Left cardiac atrium (tissue), 4 donors: Measurements from ENCODE around the gene MOB3C. TPM values are rescaled to one million over a fixed set of nuclear protein-coding genes. Genes with fewer than 3 reads are reported as not detected.

ENCODE experiments used
- ATAC-seq, 2 donors: fragments of 200-7000 bp; cut with Tn5 transposase; one replicate each; pipeline ENCODE4 v1.9.1; 2020; ENCODE audit warnings: mild to moderate bottlenecking in 2 of 2, moderate library complexity in 2 of 2
- DNase-seq: peaks from one replicate; pipeline ENCODE4 v3.0.0-alpha.2; 2020
- intact Hi-C, 2 donors: fragments of 100-400 bp; cut with DNase I; formaldehyde crosslinking; loops; one replicate each; pipeline versions ENCODE4 v1.14.1 to v1.15.1; 2022 to 2023
- total RNA-seq, 2 donors: library from RNA; stranded (reverse); fragmentation: NEBNext Ultra II Directional; extraction: Animal tissue kit (Norgen Biotek cat#: 25700); gene quantifications; one replicate each; pipeline ENCODE4 v1.2.1, GENCODE V29; 2021
- donor health status: DM: no; HTN: yes; CAD: no.
- donor health status: DM: no; HTN: yes; CAD: no; lungs with severe emphysema.
- donor health status: DM: yes; HTN: yes; CAD: no.
- donor health status: Dilated cardiomyopathy.

MOB3C gene
- total RNA-seq, 2 donors from 2014 or later = 18.3 to 22.1 TPM

DNA sequence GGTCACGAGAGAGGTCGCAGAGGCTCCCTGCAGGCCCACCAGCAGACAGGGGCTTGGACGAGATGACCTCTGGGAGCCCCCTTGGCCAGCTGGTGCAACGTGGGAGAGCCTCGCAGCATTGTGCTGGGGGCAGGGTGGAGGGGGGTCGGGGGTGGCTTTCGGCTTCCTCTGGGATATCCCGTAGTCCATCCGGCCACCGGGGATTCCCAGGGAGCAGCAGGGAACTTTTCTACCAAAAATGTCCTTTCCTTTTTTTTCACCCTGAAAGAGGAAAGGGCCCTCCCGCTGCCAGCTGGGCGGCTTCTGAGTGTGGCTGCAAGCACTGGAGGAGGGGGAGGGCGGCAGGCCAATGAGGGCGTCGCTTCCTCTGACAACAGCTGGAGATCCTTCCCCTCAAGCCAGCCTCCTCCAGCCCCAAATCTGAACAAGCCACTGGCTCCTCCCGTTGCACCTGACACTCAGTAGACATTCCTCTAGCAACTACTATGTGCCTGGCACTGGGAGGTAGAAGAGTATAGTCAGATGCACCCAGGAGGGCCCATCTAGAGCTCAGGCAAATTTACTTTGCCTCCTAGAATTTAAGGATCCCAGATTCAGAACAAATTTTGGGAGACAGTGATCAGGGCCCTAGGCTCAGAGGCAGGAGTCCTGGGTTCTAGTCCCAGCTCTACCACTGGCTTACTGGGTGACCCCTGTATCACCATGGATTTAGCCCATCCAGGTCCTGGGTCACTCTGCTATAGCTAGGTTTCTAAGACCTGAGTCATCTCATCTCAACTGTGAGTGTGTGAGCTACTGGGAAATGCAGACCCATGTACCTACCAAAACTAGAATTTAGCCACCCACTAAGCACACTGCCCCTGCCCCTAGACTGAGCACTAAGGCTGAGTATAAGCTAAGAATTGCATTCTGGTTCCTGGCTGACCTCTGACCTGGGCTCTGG lies 2.7 kb downstream of the MOB3C start:
- ATAC-seq (peak; percentile 74 to 77), DNase-seq (peak; percentile 95)
- intact Hi-C loops = no loop called here

DNA sequence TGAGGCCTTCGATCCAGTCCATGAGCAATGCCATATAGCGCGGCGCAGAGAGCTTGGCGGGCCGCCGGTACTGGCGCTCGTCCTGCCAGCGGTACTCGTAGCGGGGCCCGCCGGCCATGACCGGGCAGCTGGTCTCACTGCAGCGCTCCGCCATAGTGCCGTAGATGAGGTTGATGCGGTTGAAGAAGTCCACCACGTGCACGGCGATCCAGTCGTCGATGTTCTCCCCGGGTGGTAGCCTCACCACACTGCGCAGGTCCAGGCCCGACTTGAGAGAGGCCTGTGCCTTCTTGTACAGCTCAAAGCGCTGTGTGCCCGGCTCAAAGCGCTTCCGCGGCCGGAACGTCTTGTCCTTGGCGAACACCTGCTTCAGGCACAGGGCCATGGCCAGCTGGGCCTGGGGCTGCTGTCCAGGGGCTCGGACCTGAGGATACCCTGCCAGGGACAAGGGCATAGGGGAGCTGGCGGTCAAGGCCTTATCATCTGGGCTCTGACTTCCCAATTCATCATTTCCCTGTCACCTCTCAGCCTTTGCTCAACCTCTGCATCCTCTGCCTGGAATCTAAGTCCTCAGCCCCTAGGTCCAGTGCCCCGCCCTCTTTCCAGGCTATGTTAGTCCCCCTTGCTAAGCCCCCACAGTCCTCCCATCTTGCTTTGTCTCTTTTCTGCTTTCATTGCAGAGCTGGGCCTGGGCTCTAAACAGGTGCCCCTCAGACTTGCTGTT lies 3.5 kb downstream of the MOB3C start:
- intact Hi-C loops = no loop called here
- DNase-seq (peak; percentile 27), ATAC-seq (no peak)

DNA sequence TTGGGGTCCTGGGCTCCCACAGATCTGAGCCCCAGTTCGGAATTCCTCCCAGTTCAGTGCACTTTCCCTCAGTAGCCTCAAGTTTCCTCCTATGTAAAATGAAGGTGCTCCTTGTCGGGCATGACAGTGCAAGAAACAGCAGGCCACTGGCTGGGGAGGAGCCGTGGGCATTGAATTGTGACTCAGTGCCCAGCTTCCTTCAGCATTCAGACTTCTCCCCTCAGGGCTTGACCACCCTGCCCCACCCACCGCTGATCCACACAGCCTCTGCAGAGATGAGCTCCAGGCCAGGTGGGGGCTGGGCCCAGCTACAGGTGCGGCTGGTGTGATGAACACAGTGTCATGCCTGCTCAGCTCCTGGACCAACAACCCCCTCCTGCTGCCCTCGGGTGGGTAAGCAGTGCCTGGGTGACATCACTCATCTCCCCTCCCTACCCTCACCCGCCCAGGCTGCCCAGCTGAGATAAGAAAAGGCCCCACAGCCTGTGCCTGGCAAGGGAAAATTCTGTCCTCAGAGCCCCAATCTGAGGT lies 4.9 kb downstream of the MOB3C start:
- intact Hi-C loops = no loop called here
- ATAC-seq (no peak), DNase-seq (no peak)

DNA sequence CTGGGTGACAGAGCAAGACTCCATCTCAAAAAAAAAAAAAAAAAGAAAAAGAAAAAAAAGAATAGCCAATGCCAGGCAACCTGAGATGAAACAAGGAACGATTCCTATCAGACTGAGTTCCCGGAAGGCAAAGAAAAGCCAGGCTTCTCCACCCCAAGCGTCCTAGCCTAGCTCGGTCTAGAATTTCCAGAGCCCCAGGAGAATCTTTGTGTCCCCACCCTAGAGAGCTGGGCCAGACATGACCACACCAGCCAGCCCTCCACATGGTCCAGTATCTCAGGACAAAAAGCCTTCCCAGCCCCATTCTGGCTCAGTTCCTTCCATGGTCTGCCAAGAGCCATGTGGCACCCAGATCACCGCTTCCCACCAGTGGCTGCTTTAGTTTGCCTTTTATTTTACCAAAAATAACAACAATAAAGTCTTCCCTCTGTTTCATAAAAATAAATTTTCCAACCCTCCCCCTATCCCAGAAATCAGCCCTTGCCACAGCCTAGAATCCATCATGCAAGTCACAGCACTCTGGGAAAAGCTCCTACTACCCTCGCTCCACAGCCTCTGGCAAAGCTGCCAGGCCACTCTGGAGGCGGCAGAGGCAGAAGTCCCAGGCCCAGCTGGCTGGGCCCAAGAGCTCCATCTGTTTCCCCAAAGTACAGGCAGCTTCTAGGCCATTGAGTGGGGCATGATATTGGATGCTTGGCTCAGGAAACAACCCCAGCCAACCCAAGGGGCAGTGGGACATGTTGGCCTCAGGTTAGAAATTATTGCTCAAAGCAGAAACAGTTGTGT lies 9.1 kb downstream of the MOB3C start:
- peak; percentile 21 for ATAC-seq
- peak; percentile 75 for DNase-seq
- intact Hi-C loops = loop anchor here in 1 of 2 donors (5.0 kb wide), 1 partner anchor 60 kb away; the partner anchor contains the start of gene ATPAF1

DNA sequence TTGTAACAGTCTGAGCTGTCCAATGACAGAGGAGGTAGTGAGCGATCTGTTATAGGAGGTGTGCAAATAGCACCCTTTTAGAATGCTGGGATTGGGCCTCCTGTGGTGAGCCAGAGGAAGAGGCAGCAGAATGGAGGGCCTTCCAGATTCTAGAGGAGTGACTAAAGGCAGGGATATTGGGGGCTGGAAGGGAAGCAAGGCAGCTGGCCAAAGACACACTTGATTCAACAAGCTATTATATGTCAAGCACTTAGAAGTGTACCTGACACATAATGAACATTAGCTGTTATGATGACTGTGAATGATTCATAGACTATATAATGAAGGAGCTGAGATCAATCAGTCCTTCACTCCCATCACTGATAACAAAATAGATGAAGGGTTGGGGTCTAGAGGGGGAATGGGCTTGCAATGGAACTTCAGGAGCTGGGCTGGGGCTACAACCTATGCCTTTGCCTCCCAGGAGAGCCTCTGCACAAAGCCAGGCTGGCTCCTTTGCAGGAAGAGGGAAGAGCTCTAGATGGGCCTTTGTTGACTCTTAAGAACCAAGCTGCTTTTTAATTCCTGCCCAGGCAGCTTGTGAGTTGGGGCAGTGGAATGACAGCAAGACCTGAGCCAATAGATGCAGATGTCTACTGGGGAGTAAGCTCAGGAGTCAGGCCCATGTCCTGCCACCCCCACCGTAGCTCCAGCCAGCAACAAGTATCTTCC lies 10.2 kb downstream of the MOB3C start:
- ATAC-seq = no peak

DNA sequence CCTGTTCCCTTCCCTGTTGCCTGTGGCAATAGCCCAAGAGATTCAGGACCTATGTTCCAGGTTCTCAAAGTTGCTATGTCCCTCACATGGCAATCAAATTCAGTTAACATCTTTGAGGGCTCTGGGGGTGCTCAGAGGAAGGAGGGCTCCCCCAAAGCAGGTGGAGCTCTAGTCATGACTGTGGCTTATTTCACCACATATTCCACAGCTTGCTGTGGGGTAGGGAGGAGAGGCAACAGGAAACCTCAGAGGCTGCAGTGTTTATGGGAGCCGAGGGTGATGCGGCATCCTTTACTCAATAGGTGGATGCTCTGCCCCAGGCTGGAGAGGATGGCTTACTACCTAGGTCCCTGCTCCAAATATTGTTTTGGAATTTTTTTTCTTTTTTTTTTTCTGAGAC lies 11.4 kb downstream of the MOB3C start:
- no peak for ATAC-seq
- intact Hi-C loops = loop anchor here in 1 of 2 donors (5.0 kb wide), 1 partner anchor 62 kb away; the partner anchor contains the start of gene ATPAF1
- no peak for DNase-seq

More for the DNA sequence above, 10.2 kb downstream of the MOB3C start:
- no peak for DNase-seq
- intact Hi-C loops = loop anchor here in 1 of 2 donors (5.0 kb wide), 1 partner anchor 61 kb away; the partner anchor contains the start of gene ATPAF1

DNA sequence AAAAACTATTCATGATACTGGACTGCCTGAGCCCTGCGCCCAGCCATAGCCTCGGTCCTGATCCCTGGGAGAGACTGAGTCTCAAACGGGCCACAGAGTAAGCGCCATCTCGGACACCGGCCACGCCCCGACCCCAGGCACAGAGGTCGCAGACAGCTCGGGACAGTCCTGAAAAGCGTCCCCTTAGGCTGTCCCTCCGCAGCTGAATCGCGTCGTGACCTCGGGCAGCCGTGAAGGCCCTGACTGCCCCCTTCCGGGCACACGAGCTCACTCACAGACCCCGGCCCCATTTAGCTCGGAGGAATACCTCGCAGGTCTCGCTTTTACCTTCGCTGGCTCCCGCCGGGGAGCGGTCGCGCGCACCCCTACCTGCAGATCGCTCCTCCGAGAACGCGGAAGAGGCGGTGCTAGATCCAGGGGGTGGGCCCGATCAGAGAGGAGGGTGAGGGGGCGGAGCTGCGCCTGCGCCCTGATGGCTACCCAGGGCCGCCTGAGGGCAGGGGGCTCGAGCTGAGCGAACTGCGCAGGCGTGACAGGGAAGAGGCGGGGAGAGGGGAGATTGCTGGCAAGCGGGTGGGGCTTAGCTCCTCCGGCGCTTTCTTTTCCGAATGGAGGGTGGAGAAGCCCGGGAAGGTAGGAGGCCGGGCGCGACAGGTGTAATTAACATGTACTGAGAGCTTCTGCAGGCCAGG lies 12.6 kb downstream of the MOB3C start, which contains the start of gene MKNK1:
Gene MKNK1, minus strand, starts transcription at position 411 of the 692 bp plus-strand sequence. CDS start 20,941 bp downstream, outside the sequence.
- DNase-seq (peak; percentile 98), ATAC-seq (peak; percentile 97 to 98)
- intact Hi-C loops = no loop called here

DNA sequence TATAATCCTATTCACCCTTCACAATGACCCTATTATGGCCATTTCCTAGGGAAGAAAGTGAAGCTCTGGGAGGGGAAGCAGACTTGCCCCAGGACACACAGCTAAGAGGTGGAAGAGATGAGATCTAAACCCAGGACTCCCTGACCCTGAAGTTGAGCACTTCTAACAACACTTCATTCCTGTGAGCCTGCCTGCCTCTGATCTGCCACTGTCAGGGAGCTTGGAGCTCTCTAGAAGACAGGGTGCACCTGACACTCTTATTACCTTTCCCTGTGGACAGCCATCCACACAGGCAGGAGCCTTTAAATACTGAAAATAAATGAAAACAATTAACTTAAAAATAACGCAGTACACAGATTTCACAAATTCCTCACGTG lies 13.1 kb downstream of the MOB3C start:
- intact Hi-C loops = no loop called here
- no peak for DNase-seq
- ATAC-seq = peak; percentile 2 to 10

DNA sequence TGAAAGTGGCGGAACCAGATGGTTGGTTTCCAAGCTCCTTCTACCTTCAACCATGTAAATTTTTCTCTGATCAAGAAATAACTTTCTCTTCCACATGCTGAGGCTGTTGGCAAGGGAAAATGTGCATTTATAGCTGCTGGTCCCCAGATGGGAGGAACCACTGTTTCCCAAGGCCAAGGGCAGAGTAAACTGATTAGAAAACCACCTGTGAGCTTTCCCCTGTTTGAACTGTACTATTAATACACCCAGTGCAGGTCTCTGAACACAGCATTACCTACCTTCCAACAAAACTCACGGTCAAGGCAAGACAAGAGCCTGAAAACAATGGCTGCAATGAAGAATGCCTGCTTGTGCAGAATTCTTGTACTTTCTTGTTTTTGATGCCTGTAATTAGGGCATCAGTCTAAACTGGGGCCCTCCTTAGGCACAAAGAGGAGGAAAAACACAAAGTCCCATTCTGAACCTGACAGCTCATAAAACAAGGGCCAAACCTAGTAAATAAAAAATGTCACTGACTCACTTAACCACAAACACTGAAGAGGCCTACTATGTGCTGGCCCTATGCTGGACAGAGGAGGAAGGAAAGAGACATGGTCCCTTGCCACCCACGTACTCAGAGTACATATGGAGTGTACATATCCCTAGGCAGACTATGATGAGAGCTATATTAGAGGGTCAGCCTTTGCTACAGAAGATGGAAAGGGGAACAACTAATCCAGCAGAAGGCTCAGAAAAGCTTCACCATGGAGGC lies 15.2 kb downstream of the MOB3C start:
- ATAC-seq = no peak
- no peak for DNase-seq
- intact Hi-C loops = no loop called here

DNA sequence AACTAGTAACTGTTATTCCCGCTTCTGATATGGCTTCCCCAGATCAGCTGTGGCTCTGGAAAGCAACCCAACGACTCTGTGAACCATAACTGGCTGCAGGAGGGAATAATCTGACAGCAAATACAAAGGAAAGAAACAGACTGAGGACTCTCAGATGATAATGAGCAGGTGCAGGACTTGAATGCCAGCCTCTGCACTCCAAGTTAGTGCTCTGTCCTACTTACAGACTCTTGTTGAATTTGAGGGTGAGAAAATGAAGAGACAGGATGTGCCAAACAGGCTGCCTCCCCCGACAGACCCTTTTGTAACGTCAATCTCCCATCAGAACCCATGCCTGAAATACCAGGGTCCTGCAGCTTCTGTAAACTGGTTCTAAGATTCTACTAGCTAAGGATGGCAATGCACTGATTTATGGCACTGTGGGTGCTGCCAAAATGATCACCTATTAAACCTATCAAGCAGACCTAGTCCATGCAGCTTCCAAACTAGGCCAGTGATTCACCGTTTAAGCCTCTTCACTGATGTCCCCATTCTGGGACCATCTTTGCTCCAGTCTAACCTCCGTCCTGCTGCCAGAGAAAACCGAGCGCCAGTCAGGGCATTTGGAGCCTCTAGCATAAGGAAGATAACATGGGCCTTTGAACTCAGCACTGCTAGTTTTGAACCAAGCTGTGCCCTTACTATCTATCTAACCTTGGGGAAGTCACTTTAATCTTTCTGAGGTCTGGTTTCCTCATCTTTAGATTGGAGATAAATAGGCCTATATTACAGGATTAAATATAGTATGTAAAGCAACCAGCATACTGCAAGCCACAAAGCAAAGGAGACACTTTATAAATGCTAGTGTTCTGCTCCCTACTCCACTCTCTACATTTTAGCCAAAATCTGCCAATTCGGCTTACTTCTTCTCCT lies 17.3 kb downstream of the MOB3C start:
- DNase-seq = no peak
- no peak for ATAC-seq
- intact Hi-C loops = no loop called here

DNA sequence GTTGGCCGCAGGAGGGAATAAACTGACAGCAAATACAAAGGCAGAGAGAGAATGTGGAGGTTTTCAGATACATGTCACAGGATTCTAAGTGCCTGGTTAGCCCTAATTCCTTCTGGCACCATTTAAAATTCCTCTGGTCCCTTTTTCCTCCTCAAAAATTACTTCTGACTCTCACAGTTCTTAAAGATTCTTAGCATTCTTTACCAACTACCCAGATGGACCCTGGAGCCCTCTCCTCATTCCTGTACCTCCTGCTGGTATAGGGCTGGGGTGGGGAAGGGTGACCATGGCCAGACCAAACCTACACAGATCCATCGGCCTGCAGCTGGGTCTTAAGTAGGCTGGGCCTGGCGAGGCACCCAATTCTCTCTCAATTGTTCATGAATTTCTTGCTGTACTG lies 19.8 kb downstream of the MOB3C start:
- DNase-seq = no peak
- no peak for ATAC-seq
- intact Hi-C loops = no loop called here

DNA sequence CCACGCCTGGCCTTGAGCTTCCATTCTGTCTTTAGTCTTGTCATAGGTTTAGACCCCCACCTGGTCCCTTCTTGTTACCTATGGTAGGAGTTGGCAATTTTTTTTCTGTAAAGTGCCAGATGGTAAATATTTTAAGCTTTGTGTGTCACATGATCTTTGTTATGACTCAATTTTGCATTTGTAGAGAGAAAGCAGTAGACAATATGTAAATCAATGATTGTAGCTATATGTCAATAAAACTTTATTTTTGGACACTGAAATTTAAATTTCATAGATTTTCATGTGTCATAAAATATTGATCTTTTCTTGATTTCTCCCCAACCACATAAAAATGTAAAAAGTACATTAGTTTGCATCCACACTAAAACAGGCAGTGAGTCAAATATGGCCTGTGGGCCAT lies 20.6 kb downstream of the MOB3C start:
- no peak for DNase-seq
- ATAC-seq = no peak
- intact Hi-C loops = no loop called here

DNA sequence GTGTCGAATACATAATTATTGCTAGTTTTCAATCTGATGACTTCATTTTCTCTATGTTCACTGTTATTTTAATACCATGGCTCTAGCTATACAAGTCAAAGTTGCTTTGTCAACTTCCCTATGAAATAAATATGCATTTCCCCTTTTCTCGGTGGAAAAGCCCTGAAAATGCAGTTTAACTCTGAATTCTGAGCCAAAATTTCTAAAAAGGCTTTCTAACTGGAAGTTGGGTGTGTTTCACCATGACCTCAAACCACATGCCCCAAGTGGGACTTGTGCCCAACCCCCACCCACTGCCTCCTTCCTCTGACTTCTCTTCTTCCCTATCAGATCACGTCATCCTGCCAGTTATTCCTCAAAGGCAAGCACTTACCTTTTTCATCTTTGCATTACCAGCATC lies 21.5 kb downstream of the MOB3C start:
- intact Hi-C loops = no loop called here
- DNase-seq (peak; percentile 77), ATAC-seq (peak; percentile 59 to 72)

DNA sequence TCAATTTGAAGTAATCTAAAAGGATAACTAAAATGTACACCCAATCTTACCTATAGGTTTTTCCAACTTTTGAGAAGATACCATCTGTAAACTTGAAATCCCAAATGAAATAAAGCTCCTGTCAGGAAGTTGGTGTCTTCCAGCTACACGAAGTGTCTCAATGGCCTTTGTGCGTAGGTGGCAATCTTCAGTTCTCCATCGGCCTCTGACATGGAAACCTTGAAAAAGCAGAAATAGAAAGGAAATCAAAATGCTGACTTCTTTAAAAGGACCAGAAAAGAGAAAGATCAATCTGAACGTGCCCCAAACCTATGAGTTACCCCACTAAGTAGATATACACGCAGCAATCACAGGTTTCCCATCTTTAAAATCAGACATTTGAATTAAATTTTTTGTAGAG lies 22.5 kb downstream of the MOB3C start:
- ATAC-seq = peak in 1 of 2 donors; percentile 19
- intact Hi-C loops = no loop called here
- no peak for DNase-seq

DNA sequence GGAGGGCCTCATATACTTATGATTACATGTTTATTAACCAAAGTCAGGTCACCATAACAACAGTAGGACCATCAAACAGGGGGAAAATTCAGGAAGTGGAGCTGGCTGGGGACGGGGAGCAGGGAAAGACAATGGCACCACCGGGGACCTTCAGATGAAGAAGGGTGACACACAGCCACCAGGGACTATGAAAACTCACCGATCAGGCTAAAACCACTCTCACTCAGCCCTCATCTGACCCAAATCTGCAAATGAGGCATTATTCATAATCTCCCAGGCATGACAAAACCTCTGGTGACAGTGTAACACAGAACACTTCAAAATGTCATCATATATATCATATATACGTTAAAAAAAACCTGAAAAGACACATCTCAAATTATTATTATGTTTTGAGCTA lies 23.8 kb downstream of the MOB3C start:
- no peak for ATAC-seq
- DNase-seq = no peak
- intact Hi-C loops = no loop called here

DNA sequence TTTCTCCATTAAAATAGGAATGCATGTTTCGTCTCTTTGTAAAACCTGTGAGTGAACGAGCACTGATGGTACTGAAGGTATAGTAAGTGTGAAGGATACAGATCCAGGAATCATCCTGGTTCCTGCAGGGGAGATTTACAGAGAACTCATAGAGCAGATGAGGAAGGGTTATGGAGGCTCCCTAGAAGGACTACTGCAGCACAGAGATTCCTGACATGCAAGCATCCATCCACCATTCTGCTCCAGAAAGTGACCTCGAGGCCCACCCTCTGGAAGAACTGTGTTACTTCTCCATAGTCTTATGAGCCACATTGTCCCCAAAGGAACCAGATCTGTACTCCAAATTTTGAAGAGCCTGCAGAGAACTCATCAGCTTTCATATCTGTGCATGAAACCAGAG lies 27.1 kb downstream of the MOB3C start:
- intact Hi-C loops = no loop called here
- DNase-seq (no peak), ATAC-seq (no peak)
